T-cell (primary cell): ENCODE results near the gene IFNL2. TPM values are rescaled to one million over a fixed set of nuclear protein-coding genes. Genes with fewer than 3 reads are reported as not detected.
A peak's percentile ranks its signal among the peaks of the same experiment; 100 is the strongest.

Source experiments
- ATAC-seq, 4 experiments: fragments of 200-7000 bp in 3 of 4; fragments of 150-1000 bp in 1 of 4; cut with Tn5 transposase; replicated peaks in 1 of 4; 1 replicate in 3 of 4; 2 replicates in 1 of 4; pipeline ENCODE4 v1.10.0; 2021; ENCODE audit warnings: moderate library complexity in 3 of 4, mild to moderate bottlenecking in 2 of 4, moderate number of reproducible peaks in 1 of 4
- CTCF ChIA-PET, 2 donors: fragments of 300-600 bp; sonication (Branson Sonifier 250); formaldehyde crosslinking; loops; one replicate each; lab custom pipeline; 2022; ENCODE audit warnings: antibody characterized with exemption in 2 of 2; lab: Charles Lee
- POLR2A ChIA-PET, 2 donors: fragments of 300-600 bp; sonication (Branson Sonifier 250); formaldehyde crosslinking; loops; one replicate each; lab custom pipeline; 2022; ENCODE audit warnings: antibody characterized with exemption in 2 of 2; lab: Charles Lee
- DNase-seq, 35 experiments: peaks; one replicate each; pipeline versions ENCODE4 v3.0.0 to v3.0.0-alpha.2; 2013 to 2023
- H3K27ac ChIP-seq: one replicate; pipeline ENCODE4 v1.5.1; 2013; ENCODE audit warnings: low read length
- H3K27me3 ChIP-seq, 2 experiments: replicated peaks in 1 of 2; 1 replicate in 1 of 2; 2 replicates in 1 of 2; pipeline versions ENCODE4 v1.6.1 to v1.7.0; 2013; ENCODE audit warnings: low read length in 1 of 2, mixed read lengths in 1 of 2; ENCODE audit not compliant: control insufficient read depth in 2 of 2, insufficient read depth in 2 of 2; ENCODE audit errors: extremely low read depth in 1 of 2
- H3K36me3 ChIP-seq, 2 donors: 1 replicate in 1 of 2; 2 replicates in 1 of 2; pipeline versions ENCODE4 v1.6.1 to v1.7.0; 2013; ENCODE audit warnings: low read length in 1 of 2; ENCODE audit not compliant: control insufficient read depth in 2 of 2, insufficient read depth in 1 of 2; ENCODE audit errors: extremely low read depth in 1 of 2
- H3K4me1 ChIP-seq, 2 experiments: 1 replicate in 1 of 2; 2 replicates in 1 of 2; pipeline versions ENCODE4 v1.6.1 to v1.7.0; 2013; ENCODE audit warnings: low read length in 2 of 2, mixed read lengths in 1 of 2; ENCODE audit not compliant: insufficient read depth in 2 of 2, control insufficient read depth in 1 of 2; ENCODE audit errors: extremely low read depth in 1 of 2
- H3K4me3 ChIP-seq, 2 donors: 1 replicate in 1 of 2; 2 replicates in 1 of 2; pipeline versions ENCODE4 v1.5.1 to v1.7.0; 2013; ENCODE audit warnings: mild to moderate bottlenecking in 2 of 2, low read length in 1 of 2, moderate library complexity in 1 of 2; ENCODE audit not compliant: control insufficient read depth in 1 of 2; ENCODE audit errors: extremely low read depth in 1 of 2
- H3K9me3 ChIP-seq: 2 replicates; pipeline ENCODE4 v1.7.0; 2013
- H3K27ac Mint-ChIP-seq, 2 donors: one replicate each; pipeline ENCODE4 v1.8.0; 2020 to 2021; ENCODE audit warnings: mild to moderate bottlenecking in 2 of 2, mixed read lengths in 2 of 2
- H3K27me3 Mint-ChIP-seq, 2 donors: one replicate each; pipeline ENCODE4 v1.8.0; 2021 to 2022; ENCODE audit warnings: mixed read lengths in 2 of 2
- H3K36me3 Mint-ChIP-seq: one replicate; pipeline ENCODE4 v1.8.0; 2021; ENCODE audit warnings: mixed read lengths
- H3K4me1 Mint-ChIP-seq, 3 donors: one replicate each; pipeline ENCODE4 v1.8.0; 2020 to 2022; ENCODE audit warnings: mixed read lengths in 3 of 3, mild to moderate bottlenecking in 1 of 3
- H3K4me3 Mint-ChIP-seq, 3 donors: one replicate each; pipeline ENCODE4 v1.8.0; 2020 to 2022; ENCODE audit warnings: mild to moderate bottlenecking in 3 of 3, mixed read lengths in 3 of 3, moderate library complexity in 3 of 3
- H3K9me3 Mint-ChIP-seq, 3 donors: one replicate each; pipeline ENCODE4 v1.8.0; 2020 to 2022; ENCODE audit warnings: mixed read lengths in 3 of 3
- WGBS: methylation state at CpG from one replicate; pipeline ENCODE4 v1.1.5; 2013; ENCODE audit warnings: missing lambda C conversion rate; ENCODE audit not compliant: insufficient coverage; 5-methylcytosine and 5-hydroxymethylcytosine counted together
- total RNA-seq, 35 experiments: library from RNA in 6 of 35; stranded (reverse) in 6 of 35; fragments of 120-200 nt in 1 of 35; gene quantifications; one replicate each; pipeline versions ENCODE4 v1.2.1 to v1.2.4 and lab custom pipeline; 2013 to 2026

Gene IFNL2
- total RNA-seq, 5 donors from 2014 or later (not counting 1 experiment from before 2014, with no cell fraction given) = not detected

GRCh38 chr19:39297931-39298634 lies 29.9 kb downstream of the IFNL2 start:
- H3K4me3 ChIP-seq = peak overlapping the region in 1 of 2 donors; percentile 43

GRCh38 chr19:39299404-39299803 lies 31.2 kb downstream of the IFNL2 start:
- no peaks in the 10 kb centered on the region for H3K36me3 ChIP-seq
- H3K27ac Mint-ChIP-seq = peak overlapping the region in 1 of 2 donors; percentile 52
- 50% methylated on average over 5 of the region's 9 CpGs for WGBS
- no peaks in the 10 kb centered on the region for H3K27me3 ChIP-seq
- H3K4me1 Mint-ChIP-seq = peaks cover 15 to 25% (median 18%) of the 10 kb centered on the region in 3 donors
- H3K4me3 Mint-ChIP-seq = no peak overlapping the region
- ATAC-seq (peak in 2 of 4 experiments; percentile 31 to 38), DNase-seq (peak in 2 of 35 experiments; percentile 5 to 63)
- H3K27me3 Mint-ChIP-seq = no peaks in the 10 kb centered on the region
- ChIA-PET CTCF (no interaction called here), POLR2A (no interaction called here)
- H3K4me1 ChIP-seq = peaks cover 0 to 28% of the 10 kb centered on the region in 2 experiments
- H3K36me3 Mint-ChIP-seq = no peaks in the 10 kb centered on the region
- no peak overlapping the region for H3K27ac ChIP-seq
- no peaks in the 10 kb centered on the region for H3K9me3 Mint-ChIP-seq
- H3K9me3 ChIP-seq = no peaks in the 10 kb centered on the region
- no peak overlapping the region for H3K4me3 ChIP-seq

More at GRCh38 chr19:39297931-39298634, 29.9 kb downstream of the IFNL2 start:
- peak overlapping the region; percentile 64 for H3K27ac Mint-ChIP-seq
- Histone ChIP-seq H3K27me3 (no peaks in the 10 kb centered on the region), H3K4me1 (peaks cover 0 to 28% of the 10 kb centered on the region in 2 experiments), H3K27ac (peak overlapping the region; percentile 44), H3K36me3 (no peaks in the 10 kb centered on the region), H3K9me3 (no peaks in the 10 kb centered on the region)
- ATAC-seq = peak; percentile 92 to 98 (median 94)
- H3K27me3 Mint-ChIP-seq = peaks cover 0 to 4% of the 10 kb centered on the region in 2 donors
- DNase-seq = peak; percentile 24 to 75 (median 54)
- POLR2A ChIA-PET = no interaction called here
- H3K9me3 Mint-ChIP-seq = no peaks in the 10 kb centered on the region
- no peaks in the 10 kb centered on the region for H3K36me3 Mint-ChIP-seq
- H3K4me3 Mint-ChIP-seq = peak overlapping the region; percentile 56 to 65 (median 64)
- WGBS = 23% methylated on average over 14 of the region's 17 CpGs
- H3K4me1 Mint-ChIP-seq = peaks cover 15 to 26% (median 18%) of the 10 kb centered on the region in 3 donors
- CTCF ChIA-PET = no interaction called here

- no peak for DNase-seq
- Histone ChIP-seq H3K4me3 (no peak overlapping the region), H3K27ac (no peak overlapping the region), H3K9me3 (no peaks in the 10 kb centered on the region), H3K27me3 (no peaks in the 10 kb centered on the region), H3K36me3 (no peaks in the 10 kb centered on the region), H3K4me1 (peaks cover 0 to 28% of the 10 kb centered on the region in 2 experiments)
- ChIA-PET CTCF (no interaction called here), POLR2A (no interaction called here)
- peaks cover 15 to 25% (median 18%) of the 10 kb centered on the region in 3 donors for H3K4me1 Mint-ChIP-seq
- no peaks in the 10 kb centered on the region for H3K36me3 Mint-ChIP-seq
- H3K27me3 Mint-ChIP-seq = no peaks in the 10 kb centered on the region
- H3K9me3 Mint-ChIP-seq = no peaks in the 10 kb centered on the region
- H3K27ac Mint-ChIP-seq = peak overlapping the region in 1 of 2 donors; percentile 55
- ATAC-seq = no peak
- WGBS = 83% methylated on average over 7 of the region's 10 CpGs
- no peak overlapping the region for H3K4me3 Mint-ChIP-seq
Observed at GRCh38 chr19:39299832-39300231, 31.6 kb downstream of the IFNL2 start.

- Histone ChIP-seq H3K36me3 (no peaks in the 10 kb centered on the region), H3K4me3 (no peak overlapping the region), H3K9me3 (no peaks in the 10 kb centered on the region), H3K27ac (no peak overlapping the region), H3K4me1 (peaks cover 0 to 28% of the 10 kb centered on the region in 2 experiments), H3K27me3 (no peaks in the 10 kb centered on the region)
- ATAC-seq = no peak
- Mint-ChIP-seq H3K36me3 (no peaks in the 10 kb centered on the region), H3K4me1 (peaks cover 18 to 25% (median 23%) of the 10 kb centered on the region in 3 donors), H3K27me3 (no peaks in the 10 kb centered on the region), H3K9me3 (no peaks in the 10 kb centered on the region), H3K27ac (no peak overlapping the region), H3K4me3 (no peak overlapping the region)
- ChIA-PET CTCF (interaction anchor here in 1 of 2 donors (1.0 kb wide), 1 partner anchor 39 kb away, joined by 3 read pairs; no protein-coding TSS in a partner anchor), POLR2A (no interaction called here)
- WGBS = 96% methylated on average over 3 of the region's 4 CpGs
- no peak for DNase-seq
Observed at GRCh38 chr19:39301021-39301420, 32.8 kb downstream of the IFNL2 start.

- Mint-ChIP-seq H3K36me3 (peaks cover under 1% of the 10 kb centered on the region), H3K27me3 (no peaks in the 10 kb centered on the region), H3K9me3 (no peaks in the 10 kb centered on the region), H3K4me1 (peaks cover 18 to 25% (median 23%) of the 10 kb centered on the region in 3 donors), H3K27ac (no peak overlapping the region), H3K4me3 (no peak overlapping the region)
- no peak overlapping the region for H3K27ac ChIP-seq
- CTCF ChIA-PET = interaction anchor here in 1 of 2 donors (1.0 kb wide), 1 partner anchor 40 kb away, joined by 3 read pairs; no protein-coding TSS in a partner anchor
- H3K4me1 ChIP-seq = peaks cover 0 to 28% of the 10 kb centered on the region in 2 experiments
- WGBS = no CpG with 5 or more reads among the region's 3 CpGs
- ATAC-seq (no peak), DNase-seq (no peak)
- H3K9me3 ChIP-seq = no peaks in the 10 kb centered on the region
- H3K27me3 ChIP-seq = peaks cover 0 to 3% of the 10 kb centered on the region in 2 experiments
- no peak overlapping the region for H3K4me3 ChIP-seq
- POLR2A ChIA-PET = no interaction called here
- H3K36me3 ChIP-seq = no peaks in the 10 kb centered on the region
Observed at GRCh38 chr19:39301562-39301961, 33.4 kb downstream of the IFNL2 start.

- H3K9me3 Mint-ChIP-seq = no peaks in the 10 kb centered on the region
- peaks cover 8% of the 10 kb centered on the region for H3K36me3 Mint-ChIP-seq
- no peak overlapping the region for H3K4me3 Mint-ChIP-seq
- Histone ChIP-seq H3K36me3 (peaks cover 0 to 2% of the 10 kb centered on the region in 2 donors), H3K27ac (no peak overlapping the region), H3K27me3 (peaks cover 0 to 3% of the 10 kb centered on the region in 2 experiments), H3K9me3 (no peaks in the 10 kb centered on the region), H3K4me3 (no peak overlapping the region), H3K4me1 (peaks cover 0 to 15% of the 10 kb centered on the region in 2 experiments)
- H3K4me1 Mint-ChIP-seq = peaks cover 6 to 11% (median 10%) of the 10 kb centered on the region in 3 donors
- DNase-seq (no peak), ATAC-seq (no peak)
- CTCF ChIA-PET = no interaction called here
- WGBS = 100% methylated on average over 5 of the region's 10 CpGs
- no peaks in the 10 kb centered on the region for H3K27me3 Mint-ChIP-seq
- H3K27ac Mint-ChIP-seq = no peak overlapping the region
- POLR2A ChIA-PET = interaction anchor here in 1 of 2 donors (0.6 kb wide), 1 partner anchor 213 kb away, joined by 6 read pairs; no protein-coding TSS in a partner anchor
Observed at GRCh38 chr19:39303373-39304184, 35.4 kb downstream of the IFNL2 start.
